GM18907 (cell line): ENCODE results near the gene RNF103.

Experiments used
- ATAC-seq: cut with Tn5 transposase; IDR thresholded peaks from one replicate; pipeline ENCODE4 v1.9.1; 2021; ENCODE audit warnings: mild to moderate bottlenecking, moderate library complexity; ENCODE audit not compliant: unreplicated experiment

RNF103 gene

DNA sequence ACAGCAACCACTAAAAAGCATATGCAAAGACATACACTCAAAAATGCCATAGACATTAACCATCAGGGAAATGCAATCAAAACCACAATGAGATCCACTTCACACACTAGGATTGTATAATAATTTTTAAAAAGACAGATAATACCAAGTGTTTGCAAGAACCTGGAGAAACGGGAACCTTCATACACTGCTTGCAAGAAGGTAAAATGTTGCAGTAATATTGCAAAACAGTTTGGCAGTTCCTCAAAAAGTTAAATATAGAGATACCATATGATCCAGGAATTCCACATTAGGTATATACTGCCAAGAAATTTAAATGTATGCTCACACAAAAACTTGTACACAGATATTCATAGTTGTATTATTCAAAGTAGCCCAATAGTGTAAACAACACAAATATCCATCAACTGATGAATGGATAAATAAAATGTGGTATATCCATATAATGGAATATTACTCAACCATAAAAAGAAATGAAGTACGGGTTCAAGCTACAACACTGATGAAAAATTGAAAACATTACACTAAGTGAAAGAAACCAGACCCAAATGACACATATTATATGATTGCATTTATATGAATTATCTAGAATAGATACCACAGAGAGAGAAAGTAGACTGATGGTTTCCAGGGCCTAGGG is 45.7 kb downstream of the RNF103 start:
- no peak for ATAC-seq

DNA sequence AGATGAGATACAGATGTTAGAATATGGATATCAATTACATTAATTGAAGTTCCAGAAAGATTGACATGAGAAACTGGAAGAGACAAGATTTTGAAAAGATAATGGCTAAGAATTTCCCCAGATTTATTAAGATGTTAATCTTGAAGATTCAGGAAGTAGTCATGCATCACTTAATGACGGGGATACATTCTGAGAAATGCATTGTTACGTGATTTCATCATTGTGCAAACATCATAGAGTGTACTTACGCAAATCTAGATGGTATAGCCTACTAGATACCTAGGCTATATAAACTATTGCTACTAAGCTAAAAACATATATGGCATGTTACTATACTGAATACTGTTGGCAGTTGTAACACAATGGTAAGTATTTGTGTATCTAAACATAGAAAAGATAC is 53.6 kb downstream of the RNF103 start:
- ATAC-seq, result no peak

- ATAC-seq, result no peak
Observed at GRCh38 chr2:86566821-86567190, 56.9 kb downstream of the RNF103 start.

GRCh38 chr2:86566158-86566820 is 57.4 kb downstream of the RNF103 start:
- ATAC-seq, result no peak

DNA sequence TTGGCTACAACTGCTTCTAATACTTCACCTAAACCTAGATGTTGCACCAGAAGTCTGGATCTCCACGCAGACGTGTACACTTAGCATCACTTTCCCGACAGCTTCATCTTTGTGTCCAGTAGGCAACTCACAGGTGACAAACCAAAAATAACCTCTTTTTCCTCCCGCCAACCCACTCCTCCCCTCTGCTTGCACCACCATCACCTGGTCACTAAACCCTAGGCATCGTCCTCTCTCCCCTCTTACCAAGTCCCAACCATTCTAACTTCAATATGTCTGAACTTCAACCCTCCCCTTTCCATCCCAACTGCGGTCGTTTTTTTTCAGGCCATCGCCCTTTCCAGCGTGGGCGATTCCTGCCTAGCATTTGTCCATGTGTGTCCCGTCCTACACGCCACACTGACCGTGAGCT is 60.0 kb downstream of the RNF103 start:
- ATAC-seq, result peak; percentile 3

- peak; percentile 93 for ATAC-seq
Observed at GRCh38 chr2:86562922-86563649, 60.6 kb downstream of the RNF103 start, which contains the start of gene CHMP3. Gene CHMP3, minus strand, starts transcription at chr2:86563443. Its CDS starts 95 bp downstream, at chr2:86563348.

GRCh38 chr2:86562485-86562921 is 61.2 kb downstream of the RNF103 start:
- no peak for ATAC-seq

GRCh38 chr2:86557836-86558235 is 65.8 kb downstream of the RNF103 start:
- ATAC-seq, result no peak

DNA sequence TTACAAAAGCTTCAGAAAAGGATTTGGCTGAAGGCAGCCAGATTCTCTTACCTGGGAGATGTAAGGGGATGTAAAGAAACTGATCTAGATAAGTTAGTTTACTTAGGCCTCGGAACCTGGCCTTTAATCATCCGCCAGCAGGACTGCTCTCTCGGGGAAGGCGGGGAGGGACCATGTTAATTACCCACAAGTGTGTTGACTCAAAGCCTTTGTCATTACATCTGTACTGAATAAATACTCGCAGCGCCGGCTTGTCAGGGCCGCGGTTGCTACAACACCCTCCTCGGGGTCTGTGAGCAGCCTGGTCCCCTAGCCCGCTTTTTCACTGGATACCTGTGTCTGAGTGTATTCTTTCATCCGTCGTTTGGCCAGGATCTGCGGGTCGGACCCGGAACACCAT is 67.2 kb downstream of the RNF103 start:
- ATAC-seq, result no peak
